ENCODE data around the gene SRC. TPM values are rescaled to one million over a fixed set of nuclear protein-coding genes. Genes with fewer than 3 reads are reported as not detected.

SRC gene
- total and polyA plus RNA-seq, 2 donors (not counting 3 experiments of a cell fraction or from before 2014, with no cell fraction given): 22.6 to 29.4 TPM

DNA sequence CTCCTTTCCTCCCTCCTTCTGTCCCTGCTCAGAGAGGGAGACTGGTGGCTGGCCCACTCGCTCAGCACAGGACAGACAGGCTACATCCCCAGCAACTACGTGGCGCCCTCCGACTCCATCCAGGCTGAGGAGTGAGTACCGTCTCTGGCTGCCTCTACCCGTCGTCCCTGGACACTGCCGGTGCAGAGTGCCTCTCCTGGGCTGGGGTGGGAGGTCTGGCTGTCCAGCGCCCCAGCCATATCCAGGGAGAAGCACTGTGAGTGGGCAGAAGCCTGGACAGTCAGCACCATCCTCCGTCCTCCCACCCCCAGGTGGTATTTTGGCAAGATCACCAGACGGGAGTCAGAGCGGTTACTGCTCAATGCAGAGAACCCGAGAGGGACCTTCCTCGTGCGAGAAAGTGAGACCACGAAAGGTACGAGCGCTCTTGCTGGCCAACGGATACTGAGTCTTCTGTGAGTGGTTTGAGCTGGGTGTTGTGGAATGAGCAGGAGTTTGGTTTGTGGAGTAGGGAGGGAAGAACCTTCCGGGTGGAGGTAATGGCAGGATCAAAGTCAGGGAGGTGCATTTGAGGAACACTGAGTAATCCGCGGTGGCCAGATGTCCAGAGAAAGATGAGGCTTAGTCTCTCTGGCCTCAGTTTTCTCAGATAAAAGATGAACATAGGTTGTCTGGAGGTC is 48.1 kb downstream of the SRC start:
- dilution Hi-C loops (cut with MboI; ENCODE audit: extremely low pct_ligation_motif_present, low sequenced_read_pairs) (loop anchor here (10.0 kb wide), 1 partner anchor 121 kb away; no protein-coding TSS in a partner anchor), intact Hi-C loops (cut with micrococcal nuclease) (no loop called here)
- Histone ChIP-seq H4K20me1 (replicated peaks; ENCODE audit: control insufficient read depth, extremely low read depth, insufficient read depth, low read length) (no peaks in the 10 kb centered on the region), H3K9me1 (replicated peaks; ENCODE audit: control insufficient read depth, extremely low read depth, insufficient read depth, low read length) (no peaks in the 10 kb centered on the region), H3K4me2 (ENCODE audit: insufficient read depth, low read length) (no peak overlapping the region), H3K79me2 (ENCODE audit: control insufficient read depth, insufficient read depth, low read length) (no peaks in the 10 kb centered on the region), H3K27ac (ENCODE audit: insufficient read depth, low read depth, low read length) (no peak overlapping the region), H2AFZ (ENCODE audit: low read depth, low read length) (no peak overlapping the region), H3K9ac (replicated peaks; ENCODE audit: extremely low read depth, insufficient read depth, low read length) (no peak overlapping the region), H3K4me3 (replicated peaks in 1 of 3; ENCODE audit: insufficient read depth in 1 of 3, low read depth in 1 of 3, low read length in 3 of 3) (no peak overlapping the region), H3K27me3 (ENCODE audit: control insufficient read depth in 2 of 2, insufficient read depth in 2 of 2, low read length in 2 of 2) (no peaks in the 10 kb centered on the region), H3K36me3 (ENCODE audit: control insufficient read depth in 2 of 2, extremely low read depth in 1 of 2, insufficient read depth in 2 of 2, low read length in 2 of 2) (peaks cover 0 to 6% of the 10 kb centered on the region in 2 experiments), H3K4me1 (ENCODE audit: control insufficient read depth, extremely low read depth, insufficient read depth, low read length) (peaks cover 10% of the 10 kb centered on the region), H3K9me3 (replicated peaks; ENCODE audit: control insufficient read depth, insufficient read depth, low read length) (no peaks in the 10 kb centered on the region)
- no TSS peak for BruUV-seq (replicated peaks)
- ChIA-PET CTCF (no interaction called here), POLR2A (no interaction called here)
- FAIRE-seq (no peak), DNase-seq (ENCODE audit: low read depth, low spot score) (no peak)
- TF ChIP-seq JUN (IDR thresholded peaks at IDR 0.05; ENCODE audit: borderline replicate concordance, insufficient read depth, insufficient read length, low read depth) (no peak), POLR2A (IDR thresholded peaks at IDR 0.05; ENCODE audit: low read depth, low read length) (no peak), POLR2AphosphoS5 (IDR thresholded peaks at IDR 0.05; ENCODE audit: insufficient read depth, low read depth, low read length) (no peak), GATA2 (IDR thresholded peaks at IDR 0.05; ENCODE audit: insufficient read depth, insufficient read length, low read depth, low read length) (no peak), FOS (IDR thresholded peaks at IDR 0.05; ENCODE audit: borderline replicate concordance, insufficient read depth, low read length) (no peak), EZH2 (IDR thresholded peaks at IDR 0.05; ENCODE audit: borderline replicate concordance, low read depth, low read length, severe bottlenecking) (no peak), MYC (IDR thresholded peaks at IDR 0.05; ENCODE audit: low read depth, low read length) (no peak)
- TF ChIP-seq, protein P1, sequence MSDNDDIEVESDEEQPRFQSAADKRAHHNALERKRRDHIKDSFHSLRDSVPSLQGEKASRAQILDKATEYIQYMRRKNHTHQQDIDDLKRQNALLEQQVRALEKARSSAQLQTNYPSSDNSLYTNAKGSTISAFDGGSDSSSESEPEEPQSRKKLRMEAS (IDR thresholded peaks at IDR 0.05; ENCODE audit: insufficient read depth, insufficient read length): no peak
- TF ChIP-seq, protein P2, sequence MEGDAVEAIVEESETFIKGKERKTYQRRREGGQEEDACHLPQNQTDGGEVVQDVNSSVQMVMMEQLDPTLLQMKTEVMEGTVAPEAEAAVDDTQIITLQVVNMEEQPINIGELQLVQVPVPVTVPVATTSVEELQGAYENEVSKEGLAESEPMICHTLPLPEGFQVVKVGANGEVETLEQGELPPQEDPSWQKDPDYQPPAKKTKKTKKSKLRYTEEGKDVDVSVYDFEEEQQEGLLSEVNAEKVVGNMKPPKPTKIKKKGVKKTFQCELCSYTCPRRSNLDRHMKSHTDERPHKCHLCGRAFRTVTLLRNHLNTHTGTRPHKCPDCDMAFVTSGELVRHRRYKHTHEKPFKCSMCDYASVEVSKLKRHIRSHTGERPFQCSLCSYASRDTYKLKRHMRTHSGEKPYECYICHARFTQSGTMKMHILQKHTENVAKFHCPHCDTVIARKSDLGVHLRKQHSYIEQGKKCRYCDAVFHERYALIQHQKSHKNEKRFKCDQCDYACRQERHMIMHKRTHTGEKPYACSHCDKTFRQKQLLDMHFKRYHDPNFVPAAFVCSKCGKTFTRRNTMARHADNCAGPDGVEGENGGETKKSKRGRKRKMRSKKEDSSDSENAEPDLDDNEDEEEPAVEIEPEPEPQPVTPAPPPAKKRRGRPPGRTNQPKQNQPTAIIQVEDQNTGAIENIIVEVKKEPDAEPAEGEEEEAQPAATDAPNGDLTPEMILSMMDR (IDR thresholded peaks at IDR 0.05; ENCODE audit: extremely low read depth in 1 of 2, insufficient read depth in 1 of 2, low read depth in 1 of 2, low read length in 2 of 2): no peak

Measured in endothelial cell of umbilical vein (primary cell).